ENCODE measurements around the gene SLC29A2. TPM values are rescaled to one million over a fixed set of nuclear protein-coding genes. Genes with fewer than 3 reads are reported as not detected.

Gene SLC29A2
- total and polyA plus RNA-seq, 2 donors (not counting 1 experiment from before 2014, with no cell fraction given), result 0.17 to 1.7 TPM

GRCh38 chr11:66373265-66373664 is 1.7 kb upstream of the SLC29A2 start:
- H3K27ac ChIP-seq (ENCODE audit: insufficient read depth, low read length), result no peak overlapping the region
- H2AFZ ChIP-seq (ENCODE audit: low read length), result no peak overlapping the region
- H3K36me3 ChIP-seq (ENCODE audit: control insufficient read depth, insufficient read depth, low read length), result no peaks in the 10 kb centered on the region
- no peak for DNase-seq (ENCODE audit: low read depth in 2 of 2)
- no peaks in the 10 kb centered on the region for H3K79me2 ChIP-seq (ENCODE audit: control insufficient read depth, insufficient read depth, low read length)
- H3K4me2 ChIP-seq (ENCODE audit: extremely low read depth, insufficient read depth, low read length), result no peak overlapping the region
- H4K20me1 ChIP-seq (ENCODE audit: control insufficient read depth, extremely low read depth, insufficient read depth, low read length), result no peaks in the 10 kb centered on the region
- H3K27me3 ChIP-seq (ENCODE audit: control insufficient read depth, insufficient read depth, low read length), result peaks cover 19% of the 10 kb centered on the region
- TF ChIP-seq EZH2 (IDR thresholded peaks at IDR 0.05; ENCODE audit: low read length, missing control alignments), result no peak
- TF ChIP-seq, protein P1, sequence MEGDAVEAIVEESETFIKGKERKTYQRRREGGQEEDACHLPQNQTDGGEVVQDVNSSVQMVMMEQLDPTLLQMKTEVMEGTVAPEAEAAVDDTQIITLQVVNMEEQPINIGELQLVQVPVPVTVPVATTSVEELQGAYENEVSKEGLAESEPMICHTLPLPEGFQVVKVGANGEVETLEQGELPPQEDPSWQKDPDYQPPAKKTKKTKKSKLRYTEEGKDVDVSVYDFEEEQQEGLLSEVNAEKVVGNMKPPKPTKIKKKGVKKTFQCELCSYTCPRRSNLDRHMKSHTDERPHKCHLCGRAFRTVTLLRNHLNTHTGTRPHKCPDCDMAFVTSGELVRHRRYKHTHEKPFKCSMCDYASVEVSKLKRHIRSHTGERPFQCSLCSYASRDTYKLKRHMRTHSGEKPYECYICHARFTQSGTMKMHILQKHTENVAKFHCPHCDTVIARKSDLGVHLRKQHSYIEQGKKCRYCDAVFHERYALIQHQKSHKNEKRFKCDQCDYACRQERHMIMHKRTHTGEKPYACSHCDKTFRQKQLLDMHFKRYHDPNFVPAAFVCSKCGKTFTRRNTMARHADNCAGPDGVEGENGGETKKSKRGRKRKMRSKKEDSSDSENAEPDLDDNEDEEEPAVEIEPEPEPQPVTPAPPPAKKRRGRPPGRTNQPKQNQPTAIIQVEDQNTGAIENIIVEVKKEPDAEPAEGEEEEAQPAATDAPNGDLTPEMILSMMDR (conservative IDR thresholded peaks at IDR 0.05 in 1 of 2, IDR thresholded peaks at IDR 0.05 in 1 of 2; ENCODE audit: low read depth in 1 of 2, low read length in 2 of 2), result no peak
- no peak overlapping the region for H3K9ac ChIP-seq (ENCODE audit: insufficient read depth, low read length)
- no peak overlapping the region for H3K4me3 ChIP-seq (replicated peaks in 1 of 4; ENCODE audit: control extremely low read depth in 1 of 4, insufficient read depth in 1 of 4, low read depth in 3 of 4, low read length in 4 of 4)
- peaks cover 6% of the 10 kb centered on the region for H3K4me1 ChIP-seq (ENCODE audit: control insufficient read depth, extremely low read depth, insufficient read depth, low read length)
- no peaks in the 10 kb centered on the region for H3K9me3 ChIP-seq (ENCODE audit: control insufficient read depth, insufficient read depth, low read depth, low read length)

DNA sequence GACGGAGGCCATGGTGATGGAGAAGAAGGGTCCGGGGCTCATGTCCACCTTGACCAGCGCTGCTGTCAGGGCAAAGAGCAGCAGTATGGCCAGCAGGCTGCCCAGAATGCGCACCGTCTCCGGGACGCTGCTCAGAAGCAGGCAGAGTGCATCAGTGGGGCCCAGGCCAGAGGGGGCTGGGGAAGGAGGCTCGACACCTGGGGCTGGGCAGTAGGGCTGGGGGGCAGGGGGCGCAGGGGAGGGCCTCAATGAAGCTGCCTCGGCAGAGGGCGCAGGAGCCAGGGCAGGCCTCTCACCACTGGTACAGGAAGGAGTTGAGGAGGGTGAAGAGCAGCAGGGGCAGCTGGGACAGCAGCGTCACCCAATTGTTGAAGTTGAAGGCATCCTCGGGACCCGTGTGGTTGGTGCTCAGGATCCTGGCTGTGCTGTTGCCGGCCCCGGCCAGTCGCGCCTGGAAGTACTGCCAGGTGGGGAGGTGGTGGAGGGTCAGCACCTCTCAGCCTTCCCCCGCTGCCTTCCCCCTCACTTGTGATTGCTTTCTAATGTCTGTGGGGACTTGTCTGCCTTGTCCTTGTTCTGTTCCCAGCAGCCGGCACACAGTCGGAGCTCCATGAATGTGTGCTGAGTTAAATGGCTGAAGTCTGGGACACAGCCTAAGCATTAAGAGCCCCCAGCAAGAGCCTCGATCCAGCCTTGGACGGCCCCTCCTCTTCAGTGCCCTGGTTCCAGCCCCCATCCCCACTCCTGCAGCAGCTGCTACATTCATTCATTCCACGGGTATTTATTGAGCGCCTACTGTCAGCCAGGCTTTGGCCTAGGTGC is 2.3 kb downstream of the SLC29A2 start:
- Histone ChIP-seq H3K4me2 (ENCODE audit: extremely low read depth, insufficient read depth, low read length) (no peak overlapping the region), H2AFZ (ENCODE audit: low read length) (no peak overlapping the region), H3K9ac (ENCODE audit: insufficient read depth, low read length) (no peak overlapping the region)

GRCh38 chr11:66368484-66368883 is 3.1 kb downstream of the SLC29A2 start:
- H4K20me1 ChIP-seq (ENCODE audit: control insufficient read depth, extremely low read depth, insufficient read depth, low read length), result no peaks in the 10 kb centered on the region
- no peak for DNase-seq (ENCODE audit: low read depth in 2 of 2)
- TF ChIP-seq EZH2 (IDR thresholded peaks at IDR 0.05; ENCODE audit: low read length, missing control alignments), result no peak
- TF ChIP-seq, protein P1 (conservative IDR thresholded peaks at IDR 0.05 in 1 of 2, IDR thresholded peaks at IDR 0.05 in 1 of 2; ENCODE audit: low read depth in 1 of 2, low read length in 2 of 2), result no peak
- H3K36me3 ChIP-seq (ENCODE audit: control insufficient read depth, insufficient read depth, low read length), result no peaks in the 10 kb centered on the region
- peaks cover 6% of the 10 kb centered on the region for H3K4me1 ChIP-seq (ENCODE audit: control insufficient read depth, extremely low read depth, insufficient read depth, low read length)
- no peaks in the 10 kb centered on the region for H3K9me3 ChIP-seq (ENCODE audit: control insufficient read depth, insufficient read depth, low read depth, low read length)
- H3K9ac ChIP-seq (ENCODE audit: insufficient read depth, low read length), result no peak overlapping the region
- peaks cover 17% of the 10 kb centered on the region for H3K27me3 ChIP-seq (ENCODE audit: control insufficient read depth, insufficient read depth, low read length)
- H3K27ac ChIP-seq (ENCODE audit: insufficient read depth, low read length), result no peak overlapping the region
- H3K4me2 ChIP-seq (ENCODE audit: extremely low read depth, insufficient read depth, low read length), result no peak overlapping the region
- no peaks in the 10 kb centered on the region for H3K79me2 ChIP-seq (ENCODE audit: control insufficient read depth, insufficient read depth, low read length)
- H3K4me3 ChIP-seq (replicated peaks in 1 of 4; ENCODE audit: control extremely low read depth in 1 of 4, insufficient read depth in 1 of 4, low read depth in 3 of 4, low read length in 4 of 4), result no peak overlapping the region
- no peak overlapping the region for H2AFZ ChIP-seq (ENCODE audit: low read length)

More for the DNA sequence above, 2.3 kb downstream of the SLC29A2 start:
- TF ChIP-seq EZH2 (IDR thresholded peaks at IDR 0.05; ENCODE audit: low read length, missing control alignments), result no peak
- TF ChIP-seq, protein P1 (conservative IDR thresholded peaks at IDR 0.05 in 1 of 2, IDR thresholded peaks at IDR 0.05 in 1 of 2; ENCODE audit: low read depth in 1 of 2, low read length in 2 of 2), result no peak
- H3K4me3 ChIP-seq (replicated peaks in 1 of 4; ENCODE audit: control extremely low read depth in 1 of 4, insufficient read depth in 1 of 4, low read depth in 3 of 4, low read length in 4 of 4), result no peak overlapping the region
- H3K36me3 ChIP-seq (ENCODE audit: control insufficient read depth, insufficient read depth, low read length), result no peaks in the 10 kb centered on the region
- no peaks in the 10 kb centered on the region for H3K79me2 ChIP-seq (ENCODE audit: control insufficient read depth, insufficient read depth, low read length)
- peaks cover 19% of the 10 kb centered on the region for H3K27me3 ChIP-seq (ENCODE audit: control insufficient read depth, insufficient read depth, low read length)
- DNase-seq (ENCODE audit: low read depth in 2 of 2), result no peak
- H3K4me1 ChIP-seq (ENCODE audit: control insufficient read depth, extremely low read depth, insufficient read depth, low read length), result peaks cover 6% of the 10 kb centered on the region
- no peaks in the 10 kb centered on the region for H4K20me1 ChIP-seq (ENCODE audit: control insufficient read depth, extremely low read depth, insufficient read depth, low read length)
- no peaks in the 10 kb centered on the region for H3K9me3 ChIP-seq (ENCODE audit: control insufficient read depth, insufficient read depth, low read depth, low read length)
- H3K27ac ChIP-seq (ENCODE audit: insufficient read depth, low read length), result no peak overlapping the region

Data from fibroblast of lung (primary cell).